IMR-90 (cell line): ENCODE measurements around the gene PRKAR1B.

Experiments
- BHLHE40 ChIP-seq: fragments of 150-350 bp; IDR thresholded peaks from 2 replicates; pipeline ENCODE4 v1.6.1; 2016; ENCODE audit warnings: mild to moderate bottlenecking, low read depth, low read length
- CEBPB ChIP-seq: IDR thresholded peaks from 2 replicates; pipeline ENCODE4 v1.6.1; 2012; ENCODE audit warnings: low read depth, low read length, improper control_type of control experiment
- CHD1 ChIP-seq: IDR thresholded peaks from 2 replicates; pipeline ENCODE4 v1.6.1; 2012; ENCODE audit warnings: low read depth, low read length, improper control_type of control experiment
- CTCF ChIP-seq: conservative IDR thresholded peaks from 2 replicates; pipeline ENCODE4 v1.5.1; 2012; ENCODE audit warnings: mild to moderate bottlenecking, low read depth, low read length, improper control_type of control experiment
- ELK1 ChIP-seq: fragments of 150-350 bp; IDR thresholded peaks from 2 replicates; pipeline ENCODE4 v1.6.1; 2016; ENCODE audit warnings: low read depth, mild to moderate bottlenecking, low read length, moderate library complexity, borderline replicate concordance
- FOS ChIP-seq: fragments of 150-350 bp; IDR thresholded peaks from 2 replicates; pipeline ENCODE4 v1.6.1; 2016; ENCODE audit warnings: low read depth, low read length
- MAFK ChIP-seq: IDR thresholded peaks from 2 replicates; pipeline ENCODE4 v1.6.1; 2012; ENCODE audit warnings: low read depth, low read length, improper control_type of control experiment
- MAZ ChIP-seq: IDR thresholded peaks from 2 replicates; pipeline ENCODE4 v1.6.1; 2012; ENCODE audit warnings: low read depth, mild to moderate bottlenecking, low read length, improper control_type of control experiment, moderate library complexity, borderline replicate concordance
- MXI1 ChIP-seq: IDR thresholded peaks from 2 replicates; pipeline ENCODE4 v1.6.1; 2012; ENCODE audit warnings: low read depth, mild to moderate bottlenecking, low read length, moderate library complexity, borderline replicate concordance
- POLR2A ChIP-seq: IDR thresholded peaks from 2 replicates; pipeline ENCODE4 v1.6.1; 2012; ENCODE audit warnings: mild to moderate bottlenecking, low read depth, low read length
- RAD21 ChIP-seq: IDR thresholded peaks from 2 replicates; pipeline ENCODE4 v1.6.1; 2012; ENCODE audit warnings: low read length, improper control_type of control experiment
- RCOR1 ChIP-seq: IDR thresholded peaks from 2 replicates; pipeline ENCODE4 v1.6.1; 2012; ENCODE audit warnings: mild to moderate bottlenecking, low read length, improper control_type of control experiment; ENCODE audit not compliant: insufficient replicate concordance
- RFX5 ChIP-seq: IDR thresholded peaks from 2 replicates; pipeline ENCODE4 v1.8.0; 2012; ENCODE audit warnings: low read depth, mild to moderate bottlenecking, low read length, moderate library complexity
- USF2 ChIP-seq: fragments of 150-350 bp; IDR thresholded peaks from 2 replicates; pipeline ENCODE4 v1.6.1; 2017; ENCODE audit warnings: mild to moderate bottlenecking, antibody characterized with exemption, low read length, low read depth

- TF ChIP-seq CTCF (no peak), CHD1 (no peak), RFX5 (no peak), POLR2A (no peak), MXI1 (no peak), BHLHE40 (no peak), MAFK (no peak), CEBPB (no peak), RAD21 (no peak), RCOR1 (no peak), MAZ (no peak), FOS (no peak), USF2 (no peak), ELK1 (no peak)
These were observed 224.8 kb downstream of the PRKAR1B start for GRCh38 chr7:502296-502695.
